VCaP (cell line): ENCODE measurements around the gene BAG5.

Experiments used
- H3K27ac ChIP-seq: fragments of 450-650 bp; 2 replicates; pipeline ENCODE4 v1.5.1; 2017
- TF ChIP-seq, protein P1 (sequence below): fragments of 450-650 bp; conservative IDR thresholded peaks from 2 replicates; pipeline ENCODE4 v1.5.1; 2017; ENCODE audit warnings: mild to moderate bottlenecking, moderate library complexity

BAG5 gene

DNA sequence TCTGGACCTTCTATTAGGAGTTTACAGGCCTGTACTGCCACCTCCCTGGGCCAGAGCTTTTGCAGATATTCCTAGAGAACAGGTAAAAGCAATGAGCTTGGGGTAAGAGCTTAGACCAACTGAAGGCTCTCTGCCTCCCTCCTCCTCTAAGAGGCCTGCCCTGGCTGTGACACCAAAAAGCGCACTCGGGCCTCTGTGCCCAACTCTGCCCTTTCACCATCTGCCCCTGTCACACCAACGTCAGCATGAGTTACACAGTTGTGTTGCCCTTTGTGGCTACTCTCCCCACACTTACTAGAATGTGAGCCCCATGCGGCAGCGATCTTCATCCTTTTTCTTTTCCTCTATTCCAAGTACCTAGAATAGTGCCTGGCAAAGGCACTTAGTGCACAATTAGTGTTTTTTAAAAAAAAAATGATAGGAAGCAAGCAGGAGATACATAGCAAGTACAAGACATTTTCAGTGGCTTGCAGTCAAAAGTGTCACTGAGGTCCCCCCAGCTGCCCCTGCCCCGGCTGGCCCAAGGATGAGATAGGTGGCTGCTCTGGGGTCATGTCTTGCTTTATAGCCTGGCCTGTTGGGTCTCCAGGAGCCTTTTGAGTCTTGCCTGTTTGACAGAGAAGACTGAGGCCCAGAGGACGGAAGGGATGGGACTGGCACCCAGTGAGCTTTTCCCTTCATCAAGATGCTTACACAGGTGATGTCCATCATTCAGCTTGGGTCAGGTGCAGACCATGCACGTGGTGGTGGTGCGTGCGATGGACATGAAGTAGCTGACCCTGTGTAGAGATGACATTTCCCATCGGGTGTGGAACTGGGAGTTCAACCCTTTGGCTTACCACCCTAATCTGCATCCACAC, 52.4 kb downstream of the BAG5 start:
- TF ChIP-seq, protein P1, sequence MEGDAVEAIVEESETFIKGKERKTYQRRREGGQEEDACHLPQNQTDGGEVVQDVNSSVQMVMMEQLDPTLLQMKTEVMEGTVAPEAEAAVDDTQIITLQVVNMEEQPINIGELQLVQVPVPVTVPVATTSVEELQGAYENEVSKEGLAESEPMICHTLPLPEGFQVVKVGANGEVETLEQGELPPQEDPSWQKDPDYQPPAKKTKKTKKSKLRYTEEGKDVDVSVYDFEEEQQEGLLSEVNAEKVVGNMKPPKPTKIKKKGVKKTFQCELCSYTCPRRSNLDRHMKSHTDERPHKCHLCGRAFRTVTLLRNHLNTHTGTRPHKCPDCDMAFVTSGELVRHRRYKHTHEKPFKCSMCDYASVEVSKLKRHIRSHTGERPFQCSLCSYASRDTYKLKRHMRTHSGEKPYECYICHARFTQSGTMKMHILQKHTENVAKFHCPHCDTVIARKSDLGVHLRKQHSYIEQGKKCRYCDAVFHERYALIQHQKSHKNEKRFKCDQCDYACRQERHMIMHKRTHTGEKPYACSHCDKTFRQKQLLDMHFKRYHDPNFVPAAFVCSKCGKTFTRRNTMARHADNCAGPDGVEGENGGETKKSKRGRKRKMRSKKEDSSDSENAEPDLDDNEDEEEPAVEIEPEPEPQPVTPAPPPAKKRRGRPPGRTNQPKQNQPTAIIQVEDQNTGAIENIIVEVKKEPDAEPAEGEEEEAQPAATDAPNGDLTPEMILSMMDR: no peak
- no peak overlapping the region for H3K27ac ChIP-seq

DNA sequence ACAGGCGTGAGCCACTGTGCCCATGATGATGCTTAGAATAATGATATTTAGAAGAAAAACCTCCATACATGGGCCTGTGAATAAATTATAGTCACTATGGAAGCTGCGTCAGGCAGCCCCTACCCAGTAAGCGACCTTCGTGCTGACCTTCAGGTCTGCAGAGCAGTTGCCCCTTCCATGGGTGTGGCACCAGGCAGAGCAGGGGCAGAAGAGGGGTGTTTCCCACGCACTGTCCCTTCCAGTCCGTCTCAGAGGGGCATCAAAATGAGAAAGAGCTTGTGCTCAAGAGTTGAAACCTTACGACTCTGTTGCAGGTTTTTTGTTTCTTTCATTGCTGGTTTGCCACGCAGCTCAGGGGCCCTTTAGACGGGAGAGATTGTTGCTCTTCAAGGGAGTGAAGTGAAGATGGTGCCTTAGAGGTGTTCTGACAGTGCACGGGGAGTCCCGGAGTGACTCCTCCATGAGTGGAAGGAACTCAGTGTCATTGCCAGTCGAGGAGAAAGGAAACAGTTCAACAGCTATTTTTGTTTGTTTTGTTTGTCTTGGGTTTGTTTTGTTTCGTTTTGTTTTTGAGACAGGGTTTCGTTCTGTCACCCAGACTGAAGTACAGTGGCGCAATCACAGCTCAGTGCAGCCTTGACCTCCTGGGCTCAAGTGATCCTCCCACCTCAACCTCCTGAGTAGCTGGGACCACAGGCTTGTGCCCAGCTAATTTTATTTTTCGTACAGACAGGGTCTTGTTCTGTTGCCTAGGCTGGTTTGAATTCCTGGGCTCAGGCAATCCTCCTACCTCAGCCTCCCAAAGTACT, 53.7 kb downstream of the BAG5 start:
- H3K27ac ChIP-seq: no peak overlapping the region
- TF ChIP-seq, protein P1: no peak

DNA sequence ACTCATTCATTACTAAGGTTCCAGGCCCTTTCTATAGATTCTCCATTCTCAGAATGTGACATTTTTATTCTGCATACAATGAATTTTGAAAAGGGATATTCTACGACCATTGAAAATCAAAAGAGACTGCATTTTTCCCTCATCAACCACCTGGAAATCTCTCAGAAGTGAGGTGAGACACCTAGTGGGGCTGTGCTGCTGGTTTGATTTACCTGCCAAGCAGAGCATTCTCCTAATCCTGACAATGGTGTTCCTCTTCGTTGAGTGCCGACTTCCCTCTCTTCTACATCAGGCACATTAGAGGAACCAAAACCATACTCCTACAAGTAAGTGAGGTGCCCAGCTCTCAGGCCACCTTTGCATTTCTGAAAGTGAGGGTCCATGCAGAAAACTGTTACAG, 54.7 kb downstream of the BAG5 start:
- TF ChIP-seq, protein P1: no peak
- H3K27ac ChIP-seq: no peak overlapping the region
